Liver (tissue), 3 donors: ENCODE measurements around the gene OR7D2.
A peak's percentile ranks its signal among the peaks of the same experiment; 100 is the strongest.

Source experiments
- ATF3 ChIP-seq: IDR thresholded peaks from 2 replicates; pipeline ENCODE4 v1.6.1; 2016; ENCODE audit warnings: antibody characterized with exemption
- CTCF ChIP-seq: fragments of 150-350 bp; IDR thresholded peaks from 2 replicates; pipeline ENCODE4 v1.5.1; 2017; ENCODE audit warnings: improper control_type of control experiment, low read depth, low read length; ENCODE audit not compliant: missing input control
- EGR1 ChIP-seq, 2 donors: IDR thresholded peaks; 2 replicates each; pipeline ENCODE4 v1.6.1; 2016 to 2018; ENCODE audit warnings: antibody characterized with exemption in 2 of 2, low read depth in 2 of 2
- GABPA ChIP-seq, 2 donors: IDR thresholded peaks in 1 of 2; conservative IDR thresholded peaks in 1 of 2; 2 replicates each; pipeline ENCODE4 v1.6.1; 2016; ENCODE audit warnings: antibody characterized with exemption in 2 of 2, mild to moderate bottlenecking in 1 of 2, moderate library complexity in 1 of 2
- JUND ChIP-seq, 2 donors: IDR thresholded peaks; 2 replicates each; pipeline ENCODE4 v1.6.1; 2016; ENCODE audit warnings: antibody characterized with exemption in 2 of 2
- NR2F2 ChIP-seq: IDR thresholded peaks from 2 replicates; pipeline ENCODE4 v1.6.1; 2016; ENCODE audit warnings: antibody characterized with exemption
- RAD21 ChIP-seq, 2 donors: IDR thresholded peaks; 2 replicates each; pipeline ENCODE4 v1.6.1; 2016; ENCODE audit warnings: antibody characterized with exemption in 2 of 2, mild to moderate bottlenecking in 2 of 2
- REST ChIP-seq: IDR thresholded peaks from 2 replicates; pipeline ENCODE4 v1.6.1; 2016; ENCODE audit warnings: antibody characterized with exemption, mild to moderate bottlenecking
- SP1 ChIP-seq: IDR thresholded peaks from 2 replicates; pipeline ENCODE4 v1.6.1; 2018; ENCODE audit warnings: antibody characterized with exemption, mild to moderate bottlenecking
- ZBTB33 ChIP-seq: IDR thresholded peaks from 2 replicates; pipeline ENCODE4 v1.6.1; 2016; ENCODE audit warnings: antibody characterized with exemption
- TF ChIP-seq, protein P1 (sequence below): IDR thresholded peaks from 2 replicates; pipeline ENCODE4 v1.6.1; 2016; ENCODE audit warnings: antibody characterized with exemption
- donor health status: healthy.
- donor health status: healthy.

DNA sequence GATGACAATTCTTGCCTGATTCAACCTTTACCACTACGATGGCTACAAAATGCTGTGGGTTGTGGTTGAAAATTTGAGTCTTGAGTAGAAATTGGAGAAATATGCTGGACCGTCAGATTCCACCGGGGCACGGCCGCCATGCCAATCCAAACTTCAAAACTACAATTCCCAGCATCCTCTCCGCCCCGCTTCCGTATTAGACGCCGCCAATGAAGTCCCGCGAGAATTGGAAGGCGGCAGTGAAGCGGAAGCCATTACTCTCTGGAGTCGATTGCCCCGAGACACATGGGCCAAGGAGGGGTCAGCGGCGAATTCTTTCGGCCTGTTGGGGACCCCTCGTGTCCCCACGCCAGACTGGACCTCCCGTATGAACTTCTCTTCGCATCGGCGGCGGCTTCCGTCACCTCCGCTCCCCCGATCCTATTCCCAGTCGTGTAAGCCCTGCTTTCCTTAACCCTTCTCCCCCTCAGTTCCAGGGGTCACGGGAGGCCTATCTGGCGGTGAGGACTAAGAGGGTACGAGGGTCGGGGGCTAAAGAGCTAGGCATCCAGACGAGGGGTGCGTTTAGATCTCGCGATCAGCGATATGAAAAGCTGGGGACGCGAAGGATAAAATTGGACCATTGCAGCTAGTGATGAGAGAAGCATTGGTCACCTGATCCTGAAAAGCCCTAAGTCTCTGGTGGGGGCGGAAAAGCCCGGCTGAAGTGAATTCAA is 38.5 kb upstream of the OR7D2 start, which contains the start of gene ZNF317:
- TF ChIP-seq CTCF (no peak), SP1 (no peak), GABPA (IDR thresholded peaks at IDR 0.05 in 1 of 2, conservative IDR thresholded peaks at IDR 0.05 in 1 of 2) (peak; percentile 36 to 89), RAD21 (IDR thresholded peaks at IDR 0.05) (no peak), NR2F2 (peak; percentile 75), EGR1 (IDR thresholded peaks at IDR 0.05; ENCODE audit: low read depth in 2 of 2) (no peak), JUND (IDR thresholded peaks at IDR 0.05) (no peak), ATF3 (no peak), REST (no peak), ZBTB33 (peak; percentile 100)
- TF ChIP-seq, protein P1, sequence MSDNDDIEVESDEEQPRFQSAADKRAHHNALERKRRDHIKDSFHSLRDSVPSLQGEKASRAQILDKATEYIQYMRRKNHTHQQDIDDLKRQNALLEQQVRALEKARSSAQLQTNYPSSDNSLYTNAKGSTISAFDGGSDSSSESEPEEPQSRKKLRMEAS, result peak; percentile 58
